Esophagus muscularis mucosa (tissue), 3 donors: Measurements from ENCODE around the gene HDAC3.

ENCODE experiments used
- POLR2A ChIP-seq: fragments of 450-650 bp; IDR thresholded peaks from one replicate; pipeline ENCODE4 v1.6.1; 2017; ENCODE audit warnings: antibody characterized with exemption, moderate library complexity, mild to moderate bottlenecking, low read depth
- TF ChIP-seq, protein P1 (sequence below), 3 experiments: fragments of 200-600 bp in 2 of 3; fragments of 450-650 bp in 1 of 3; sonication (generic) in 2 of 3; IDR thresholded peaks; one replicate each; pipeline ENCODE4 v1.5.1; 2017 to 2019; ENCODE audit warnings: antibody characterized with exemption in 3 of 3, mild to moderate bottlenecking in 2 of 3, moderate library complexity in 1 of 3

DNA sequence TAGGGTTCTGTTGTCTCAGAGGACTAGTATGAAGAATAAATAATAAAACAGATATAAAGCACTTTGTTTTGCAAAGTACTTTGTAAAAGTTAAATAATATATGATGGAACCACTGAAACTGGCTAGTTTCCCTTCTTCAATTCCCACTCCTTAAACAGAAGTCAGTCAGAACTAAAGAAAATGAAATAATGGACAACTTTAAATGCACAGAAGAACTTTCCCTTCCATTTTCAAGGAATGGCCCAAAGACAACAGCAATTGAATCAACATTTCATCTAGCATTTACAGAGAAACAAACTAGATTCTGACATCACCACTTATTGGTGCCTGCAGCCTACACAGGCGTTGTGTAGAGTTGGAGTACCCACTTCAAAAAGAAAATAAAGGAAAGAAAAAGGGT, 34.0 kb downstream of the HDAC3 start:
- TF ChIP-seq, protein P1, sequence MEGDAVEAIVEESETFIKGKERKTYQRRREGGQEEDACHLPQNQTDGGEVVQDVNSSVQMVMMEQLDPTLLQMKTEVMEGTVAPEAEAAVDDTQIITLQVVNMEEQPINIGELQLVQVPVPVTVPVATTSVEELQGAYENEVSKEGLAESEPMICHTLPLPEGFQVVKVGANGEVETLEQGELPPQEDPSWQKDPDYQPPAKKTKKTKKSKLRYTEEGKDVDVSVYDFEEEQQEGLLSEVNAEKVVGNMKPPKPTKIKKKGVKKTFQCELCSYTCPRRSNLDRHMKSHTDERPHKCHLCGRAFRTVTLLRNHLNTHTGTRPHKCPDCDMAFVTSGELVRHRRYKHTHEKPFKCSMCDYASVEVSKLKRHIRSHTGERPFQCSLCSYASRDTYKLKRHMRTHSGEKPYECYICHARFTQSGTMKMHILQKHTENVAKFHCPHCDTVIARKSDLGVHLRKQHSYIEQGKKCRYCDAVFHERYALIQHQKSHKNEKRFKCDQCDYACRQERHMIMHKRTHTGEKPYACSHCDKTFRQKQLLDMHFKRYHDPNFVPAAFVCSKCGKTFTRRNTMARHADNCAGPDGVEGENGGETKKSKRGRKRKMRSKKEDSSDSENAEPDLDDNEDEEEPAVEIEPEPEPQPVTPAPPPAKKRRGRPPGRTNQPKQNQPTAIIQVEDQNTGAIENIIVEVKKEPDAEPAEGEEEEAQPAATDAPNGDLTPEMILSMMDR (IDR thresholded peaks at IDR 0.05): no peak
- no peak for TF ChIP-seq POLR2A
